ENCODE results near the gene SPRYD7.

GRCh38 chr13:49922301-49922700 is 13.8 kb downstream of the SPRYD7 start:
- TF ChIP-seq PHF8 (conservative IDR thresholded peaks at IDR 0.05; ENCODE audit: low read depth, low read length) (no peak), RAD21 (IDR thresholded peaks at IDR 0.05 in 1 of 2, conservative IDR thresholded peaks at IDR 0.05 in 1 of 2; ENCODE audit: low read depth in 2 of 2, low read length in 2 of 2) (no peak), ATF2 (IDR thresholded peaks at IDR 0.05; ENCODE audit: low read length) (no peak), RNF2 (IDR thresholded peaks at IDR 0.05; ENCODE audit: borderline replicate concordance, low read depth, low read length, missing control alignments, poor library complexity, severe bottlenecking) (no peak), JUND (IDR thresholded peaks at IDR 0.05; ENCODE audit: low read length) (no peak), POLR2A (IDR thresholded peaks at IDR 0.05; ENCODE audit: control extremely low read depth in 1 of 2, low read depth in 2 of 2, low read length in 2 of 2) (no peak), CREB1 (IDR thresholded peaks at IDR 0.05) (no peak), BRCA1 (IDR thresholded peaks at IDR 0.05; ENCODE audit: low read depth, low read length) (no peak), EZH2 (IDR thresholded peaks at IDR 0.05; ENCODE audit: low read depth, low read length, severe bottlenecking) (no peak), FOSL1 (IDR thresholded peaks at IDR 0.05; ENCODE audit: insufficient read depth, low read depth, low read length) (no peak)
- TF ChIP-seq, protein P1, sequence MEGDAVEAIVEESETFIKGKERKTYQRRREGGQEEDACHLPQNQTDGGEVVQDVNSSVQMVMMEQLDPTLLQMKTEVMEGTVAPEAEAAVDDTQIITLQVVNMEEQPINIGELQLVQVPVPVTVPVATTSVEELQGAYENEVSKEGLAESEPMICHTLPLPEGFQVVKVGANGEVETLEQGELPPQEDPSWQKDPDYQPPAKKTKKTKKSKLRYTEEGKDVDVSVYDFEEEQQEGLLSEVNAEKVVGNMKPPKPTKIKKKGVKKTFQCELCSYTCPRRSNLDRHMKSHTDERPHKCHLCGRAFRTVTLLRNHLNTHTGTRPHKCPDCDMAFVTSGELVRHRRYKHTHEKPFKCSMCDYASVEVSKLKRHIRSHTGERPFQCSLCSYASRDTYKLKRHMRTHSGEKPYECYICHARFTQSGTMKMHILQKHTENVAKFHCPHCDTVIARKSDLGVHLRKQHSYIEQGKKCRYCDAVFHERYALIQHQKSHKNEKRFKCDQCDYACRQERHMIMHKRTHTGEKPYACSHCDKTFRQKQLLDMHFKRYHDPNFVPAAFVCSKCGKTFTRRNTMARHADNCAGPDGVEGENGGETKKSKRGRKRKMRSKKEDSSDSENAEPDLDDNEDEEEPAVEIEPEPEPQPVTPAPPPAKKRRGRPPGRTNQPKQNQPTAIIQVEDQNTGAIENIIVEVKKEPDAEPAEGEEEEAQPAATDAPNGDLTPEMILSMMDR (IDR thresholded peaks at IDR 0.05; ENCODE audit: control extremely low read depth in 1 of 3, insufficient read depth in 1 of 3, low read depth in 1 of 3, low read length in 3 of 3): no peak

Data from H1 (cell line).